Spleen (tissue), 11 donors: ENCODE data around the gene SPATA19. TPM values are rescaled to one million over a fixed set of nuclear protein-coding genes. Genes with fewer than 3 reads are reported as not detected.

Experiments used
- DNase-seq: peaks from one replicate; pipeline ENCODE4 v3.0.0-alpha.2; 2020
- H3K27ac ChIP-seq, 8 donors: fragments of 200-600 bp; sonication (generic) in 7 of 8; 1 replicate in 4 of 8; 2 replicates in 4 of 8; pipeline versions ENCODE4 v1.5.0 to v1.8.0; 2016 to 2021; ENCODE audit warnings: inconsistent platforms in 4 of 8, mild to moderate bottlenecking in 4 of 8, moderate library complexity in 1 of 8
- H3K27me3 ChIP-seq, 7 donors: fragments of 200-600 bp; sonication (generic) in 6 of 7; replicated peaks in 1 of 7; 1 replicate in 4 of 7; 2 replicates in 3 of 7; pipeline versions ENCODE4 v1.5.0 to v1.8.0; 2016 to 2021; ENCODE audit warnings: inconsistent platforms in 3 of 7, mild to moderate bottlenecking in 1 of 7
- H3K36me3 ChIP-seq, 6 donors: fragments of 200-600 bp; sonication (generic) in 5 of 6; 1 replicate in 4 of 6; 2 replicates in 2 of 6; pipeline versions ENCODE4 v1.5.0 to v1.8.0; 2016 to 2021; ENCODE audit warnings: inconsistent platforms in 2 of 6
- H3K4me1 ChIP-seq, 6 donors: fragments of 200-600 bp; sonication (generic) in 5 of 6; 1 replicate in 3 of 6; 2 replicates in 3 of 6; pipeline versions ENCODE4 v1.5.0 to v1.8.0; 2016 to 2021; ENCODE audit warnings: inconsistent platforms in 3 of 6
- H3K4me3 ChIP-seq, 8 donors: fragments of 200-600 bp; sonication (generic) in 7 of 8; 1 replicate in 4 of 8; 2 replicates in 4 of 8; pipeline versions ENCODE4 v1.5.0 to v1.8.0; 2016 to 2021; ENCODE audit warnings: inconsistent platforms in 4 of 8, mild to moderate bottlenecking in 4 of 8, moderate library complexity in 2 of 8
- H3K9me3 ChIP-seq, 8 donors: fragments of 200-600 bp; sonication (generic) in 7 of 8; 1 replicate in 4 of 8; 2 replicates in 4 of 8; pipeline versions ENCODE4 v1.5.0 to v1.8.0; 2016 to 2021; ENCODE audit warnings: inconsistent platforms in 4 of 8
- CTCF ChIP-seq, 11 experiments: fragments of 200-600 bp in 7 of 11; fragments of 450-650 bp in 4 of 11; sonication (generic) in 4 of 11; IDR thresholded peaks in 8 of 11; conservative IDR thresholded peaks in 3 of 11; 1 replicate in 7 of 11; 2 replicates in 4 of 11; pipeline versions ENCODE4 v1.4.0 to v1.8.0; 2016 to 2021; ENCODE audit warnings: antibody characterized with exemption in 11 of 11, inconsistent platforms in 4 of 11, mild to moderate bottlenecking in 1 of 11
- POLR2A ChIP-seq, 3 donors: fragments of 450-650 bp; IDR thresholded peaks; one replicate each; pipeline ENCODE4 v1.5.1; 2017; ENCODE audit warnings: antibody characterized with exemption in 3 of 3, mild to moderate bottlenecking in 1 of 3
- POLR2AphosphoS5 ChIP-seq, 3 donors: sonication (generic); formaldehyde crosslinking; IDR thresholded peaks; one replicate each; pipeline ENCODE4 v1.5.1; 2017; ENCODE audit warnings: antibody characterized with exemption in 3 of 3
- WGBS, 5 donors: extraction: QIAGEN DNeasy Blood & Tissue Kit in 3 of 5; methylation state at CpG; one replicate each; pipeline versions ENCODE4 v1.1.5 to v1.1.7; 2013 to 2018; 5-methylcytosine and 5-hydroxymethylcytosine counted together
- intact Hi-C: fragments of 100-400 bp; cut with DNase I; formaldehyde crosslinking; loops from one replicate; pipeline ENCODE4 v1.15.0; 2023; ENCODE audit warnings: low total_unique reads
- polyA plus RNA-seq, 3 donors: library from polyadenylated mRNA; stranded (reverse); fragments of 200-250 nt; gene quantifications; one replicate each; pipeline ENCODE4 v1.2.1, GENCODE V29; 2013
- total RNA-seq, 7 donors: library from RNA; depleted of rRNA in 3 of 7; stranded (reverse); fragments of >200 nt in 3 of 7; fragmentation: NEBNext Ultra II Directional in 4 of 7; extraction: Animal tissue kit (Norgen Biotek cat#: 25700) in 4 of 7; gene quantifications; one replicate each; pipeline versions ENCODE4 v1.1.0 to v1.2.1, GENCODE V29; 2016 to 2021
- donor health status: healthy with polysubstance abuse.
- donor health status: DM: no; HTN: no; CAD: no; lungs with moderate emphysema.
- donor health status: DM: no; HTN: no; CAD: no.
- donor health status: Bipolar disorder and iron deficiency.
- donor health status: healthy.
- donor health status: DM: no; HTN: no; CAD: no.
- donor health status: DM: yes; HTN: yes; CAD: no.

SPATA19 gene
- total and polyA plus RNA-seq, 10 donors, result 0.15 TPM; not detected in 9

- Histone ChIP-seq H3K9me3 (no peaks in the 10 kb centered on the region), H3K36me3 (no peaks in the 10 kb centered on the region), H3K4me1 (peaks cover 0 to 11% (median 0%) of the 10 kb centered on the region in 6 donors), H3K27me3 (peaks cover 0 to 8% (median 0%) of the 10 kb centered on the region in 7 donors), H3K4me3 (no peak overlapping the region), H3K27ac (no peak overlapping the region)
- TF ChIP-seq CTCF (IDR thresholded peaks at IDR 0.05 in 8 of 11, conservative IDR thresholded peaks at IDR 0.05 in 3 of 11), result no peak
- no peak for TF ChIP-seq POLR2AphosphoS5 (IDR thresholded peaks at IDR 0.05)
- no peak for TF ChIP-seq POLR2A (IDR thresholded peaks at IDR 0.05)
- no peak for DNase-seq
- intact Hi-C loops, result no loop called here
- WGBS, 5 donors, result 76 to 81% (median 79%) methylated on average over 8 of the region's 8 CpGs
Observed at GRCh38 chr11:133892126-133892525, 46.8 kb upstream of the SPATA19 start.

- Histone ChIP-seq H3K4me1 (peaks cover 0 to 4% (median 0%) of the 10 kb centered on the region in 6 donors), H3K27me3 (peaks cover 0 to 15% (median 0%) of the 10 kb centered on the region in 7 donors), H3K4me3 (no peak overlapping the region), H3K9me3 (peaks cover 0 to under 1% (median 0%) of the 10 kb centered on the region in 8 donors), H3K27ac (no peak overlapping the region), H3K36me3 (no peaks in the 10 kb centered on the region)
- DNase-seq, result no peak
- WGBS, 5 donors, result 73 to 86% (median 83%) methylated on average over 3 of the region's 3 CpGs
- intact Hi-C loops, result no loop called here
- TF ChIP-seq CTCF (IDR thresholded peaks at IDR 0.05 in 8 of 11, conservative IDR thresholded peaks at IDR 0.05 in 3 of 11) (no peak), POLR2AphosphoS5 (IDR thresholded peaks at IDR 0.05) (no peak), POLR2A (IDR thresholded peaks at IDR 0.05) (no peak)
Observed at GRCh38 chr11:133889893-133890292, 44.6 kb upstream of the SPATA19 start.

GRCh38 chr11:133889188-133889587 is 43.9 kb upstream of the SPATA19 start:
- Histone ChIP-seq H3K4me1 (no peaks in the 10 kb centered on the region), H3K27ac (no peak overlapping the region), H3K36me3 (no peaks in the 10 kb centered on the region), H3K4me3 (no peak overlapping the region), H3K9me3 (peaks cover 0 to 7% (median 0%) of the 10 kb centered on the region in 8 donors), H3K27me3 (peaks cover 0 to 21% (median 0%) of the 10 kb centered on the region in 7 donors)
- intact Hi-C loops, result no loop called here
- TF ChIP-seq POLR2A (IDR thresholded peaks at IDR 0.05) (no peak), POLR2AphosphoS5 (IDR thresholded peaks at IDR 0.05) (no peak), CTCF (IDR thresholded peaks at IDR 0.05 in 8 of 11, conservative IDR thresholded peaks at IDR 0.05 in 3 of 11) (no peak)
- 75 to 82% (median 77%) methylated on average over 5 of the region's 5 CpGs for WGBS, 5 donors
- DNase-seq, result no peak

- no peak for DNase-seq
- H3K9me3 ChIP-seq, result peaks cover 0 to 13% (median 0%) of the 10 kb centered on the region in 8 donors
- H3K4me1 ChIP-seq, result no peaks in the 10 kb centered on the region
- intact Hi-C loops, result no loop called here
- H3K36me3 ChIP-seq, result no peaks in the 10 kb centered on the region
- WGBS, 5 donors, result 59 to 65% (median 61%) methylated on average over 5 of the region's 5 CpGs
- TF ChIP-seq POLR2AphosphoS5 (IDR thresholded peaks at IDR 0.05), result no peak
- no peak for TF ChIP-seq POLR2A (IDR thresholded peaks at IDR 0.05)
- TF ChIP-seq CTCF (IDR thresholded peaks at IDR 0.05 in 8 of 11, conservative IDR thresholded peaks at IDR 0.05 in 3 of 11), result no peak
- H3K27ac ChIP-seq, result no peak overlapping the region
- H3K27me3 ChIP-seq, result peaks cover 0 to 21% (median 0%) of the 10 kb centered on the region in 7 donors
- no peak overlapping the region for H3K4me3 ChIP-seq
Observed at GRCh38 chr11:133887692-133888332, 42.5 kb upstream of the SPATA19 start.
